Erythroblast (primary cell): Measurements from ENCODE around the gene GPR55.

Source experiments
- GATA1 ChIP-seq: IDR thresholded peaks from 2 replicates; pipeline ENCODE4 v1.6.1; 2011; ENCODE audit warnings: low read depth, mild to moderate bottlenecking, control low read depth, low read length, moderate library complexity
- POLR2A ChIP-seq: IDR thresholded peaks from 2 replicates; pipeline ENCODE4 v1.6.1; 2011; ENCODE audit warnings: mild to moderate bottlenecking, low read length

DNA sequence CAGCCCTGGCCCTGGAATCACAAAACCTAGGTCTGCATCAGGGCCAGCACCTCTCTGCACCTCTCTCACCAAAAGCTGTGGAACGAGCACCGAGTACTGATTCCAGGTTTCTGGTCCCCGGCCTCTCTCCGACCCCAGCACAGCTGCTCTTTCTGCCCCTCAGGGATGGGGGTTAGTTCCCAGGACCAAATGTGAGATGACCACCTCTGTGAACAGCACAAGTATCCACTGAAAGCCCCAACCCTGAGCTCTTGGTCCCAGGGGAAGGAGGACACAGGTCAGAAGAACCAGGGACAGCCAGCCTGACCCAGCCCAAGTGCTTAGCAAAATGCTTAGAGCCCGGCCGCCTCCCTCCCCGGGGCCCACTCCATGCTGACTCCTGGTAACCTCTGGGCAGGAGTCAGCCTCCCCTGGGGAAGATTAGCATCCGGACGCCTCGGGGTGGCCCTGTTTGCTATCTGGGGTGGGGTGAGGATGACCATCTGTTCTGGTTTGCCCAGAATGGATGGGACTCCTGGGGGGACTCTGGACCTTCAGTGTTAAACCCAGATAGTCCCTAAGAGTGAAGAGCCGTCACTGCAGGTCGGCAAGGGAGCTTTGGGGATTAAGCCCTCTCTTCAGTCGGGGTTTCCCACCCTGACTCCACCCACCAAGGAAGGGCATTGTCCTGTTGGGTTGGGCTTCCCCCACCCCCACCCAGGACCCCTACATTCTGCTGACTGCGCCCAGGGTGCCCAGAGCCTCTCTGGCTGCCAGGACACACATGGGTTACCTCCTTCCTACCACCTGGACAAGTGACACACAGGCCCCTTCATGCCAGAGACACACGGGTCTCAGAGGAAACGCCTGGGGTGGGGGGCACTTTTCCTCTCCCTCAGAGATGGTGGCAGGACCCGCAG, 9.4 kb upstream of the GPR55 start:
- TF ChIP-seq POLR2A (no peak), GATA1 (no peak)
